ENCODE data around the gene CDC25C. TPM values are rescaled to one million over a fixed set of nuclear protein-coding genes. Genes with fewer than 3 reads are reported as not detected.
A peak's percentile ranks its signal among the peaks of the same experiment; 100 is the strongest.

Gene CDC25C
- polyA plus RNA-seq, 1 of the 3 experiments (the other 2 are of a cell fraction) = 5.2 TPM

DNA sequence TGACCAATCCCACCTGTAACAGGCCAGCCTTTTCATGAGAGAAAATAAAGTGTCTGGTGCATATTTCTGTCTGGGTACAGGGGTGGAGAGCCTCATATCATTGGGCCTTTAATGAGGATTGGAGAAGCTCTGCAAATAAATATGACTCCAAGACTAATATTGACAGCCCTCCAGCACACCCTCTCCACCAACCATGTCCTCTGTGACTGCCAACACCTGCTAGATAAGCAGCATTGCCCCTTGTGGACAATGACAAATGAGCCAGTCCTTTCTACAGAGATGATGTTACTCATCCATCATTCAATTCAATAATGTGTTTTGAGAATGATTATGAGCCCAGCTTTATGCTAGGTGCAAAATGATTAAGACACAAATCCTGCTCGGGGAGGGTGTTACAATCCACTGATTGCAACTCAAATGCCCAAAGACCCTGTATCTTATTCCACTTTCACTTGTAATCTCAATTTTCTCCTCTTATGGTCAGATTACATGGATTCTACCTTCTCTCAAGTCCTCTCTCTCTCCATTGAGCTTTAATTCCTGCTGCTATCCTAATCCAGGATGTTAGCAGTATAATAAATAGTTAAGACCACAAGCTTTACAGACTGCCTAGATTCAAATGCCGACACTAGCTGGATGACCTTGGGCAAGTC, 55.1 kb downstream of the CDC25C start:
- no peaks in the 10 kb centered on the region for H3K9me2 ChIP-seq
- no peak overlapping the region for H3K9ac ChIP-seq
- H4K20me1 ChIP-seq (ENCODE audit: insufficient read depth) = no peaks in the 10 kb centered on the region
- TF ChIP-seq TEAD4 (IDR thresholded peaks at IDR 0.05; ENCODE audit: borderline replicate concordance, insufficient read depth) (no peak), RXRA (IDR thresholded peaks at IDR 0.05; ENCODE audit: borderline replicate concordance, low read depth) (no peak), TCF12 (IDR thresholded peaks at IDR 0.05) (no peak), FOXJ3 (CRISPR knock-in tag; IDR thresholded peaks at IDR 0.05) (no peak), MEF2A (IDR thresholded peaks at IDR 0.05; ENCODE audit: borderline replicate concordance, low read depth) (no peak), USF2 (IDR thresholded peaks at IDR 0.05; ENCODE audit: borderline replicate concordance, low read depth, low read length) (no peak), RCOR1 (IDR thresholded peaks at IDR 0.05; ENCODE audit: low read length) (no peak), JUND (IDR thresholded peaks at IDR 0.05) (no peak), FOXM1 (IDR thresholded peaks at IDR 0.05; ENCODE audit: low read depth) (no peak), EP300 (IDR thresholded peaks at IDR 0.05; ENCODE audit: borderline replicate concordance in 1 of 2, low read depth in 1 of 2, low read length in 1 of 2) (no peak), SIN3A (IDR thresholded peaks at IDR 0.05; ENCODE audit: borderline replicate concordance, low read depth, low read length) (no peak), SMC3 (IDR thresholded peaks at IDR 0.05; ENCODE audit: low read depth, low read length) (no peak), RAD21 (IDR thresholded peaks at IDR 0.05; ENCODE audit: low read length) (no peak), YY1 (IDR thresholded peaks at IDR 0.05; ENCODE audit: low read depth) (no peak), NFIC (IDR thresholded peaks at IDR 0.05; ENCODE audit: borderline replicate concordance) (no peak), FOSL2 (IDR thresholded peaks at IDR 0.05; ENCODE audit: borderline replicate concordance, low read depth) (no peak), EZH2phosphoT487 (IDR thresholded peaks at IDR 0.05; ENCODE audit: borderline replicate concordance, low read depth) (no peak)
- TF ChIP-seq, protein P1, sequence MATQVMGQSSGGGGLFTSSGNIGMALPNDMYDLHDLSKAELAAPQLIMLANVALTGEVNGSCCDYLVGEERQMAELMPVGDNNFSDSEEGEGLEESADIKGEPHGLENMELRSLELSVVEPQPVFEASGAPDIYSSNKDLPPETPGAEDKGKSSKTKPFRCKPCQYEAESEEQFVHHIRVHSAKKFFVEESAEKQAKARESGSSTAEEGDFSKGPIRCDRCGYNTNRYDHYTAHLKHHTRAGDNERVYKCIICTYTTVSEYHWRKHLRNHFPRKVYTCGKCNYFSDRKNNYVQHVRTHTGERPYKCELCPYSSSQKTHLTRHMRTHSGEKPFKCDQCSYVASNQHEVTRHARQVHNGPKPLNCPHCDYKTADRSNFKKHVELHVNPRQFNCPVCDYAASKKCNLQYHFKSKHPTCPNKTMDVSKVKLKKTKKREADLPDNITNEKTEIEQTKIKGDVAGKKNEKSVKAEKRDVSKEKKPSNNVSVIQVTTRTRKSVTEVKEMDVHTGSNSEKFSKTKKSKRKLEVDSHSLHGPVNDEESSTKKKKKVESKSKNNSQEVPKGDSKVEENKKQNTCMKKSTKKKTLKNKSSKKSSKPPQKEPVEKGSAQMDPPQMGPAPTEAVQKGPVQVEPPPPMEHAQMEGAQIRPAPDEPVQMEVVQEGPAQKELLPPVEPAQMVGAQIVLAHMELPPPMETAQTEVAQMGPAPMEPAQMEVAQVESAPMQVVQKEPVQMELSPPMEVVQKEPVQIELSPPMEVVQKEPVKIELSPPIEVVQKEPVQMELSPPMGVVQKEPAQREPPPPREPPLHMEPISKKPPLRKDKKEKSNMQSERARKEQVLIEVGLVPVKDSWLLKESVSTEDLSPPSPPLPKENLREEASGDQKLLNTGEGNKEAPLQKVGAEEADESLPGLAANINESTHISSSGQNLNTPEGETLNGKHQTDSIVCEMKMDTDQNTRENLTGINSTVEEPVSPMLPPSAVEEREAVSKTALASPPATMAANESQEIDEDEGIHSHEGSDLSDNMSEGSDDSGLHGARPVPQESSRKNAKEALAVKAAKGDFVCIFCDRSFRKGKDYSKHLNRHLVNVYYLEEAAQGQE (IDR thresholded peaks at IDR 0.05; ENCODE audit: low read depth, low read length) = no peak
- TF ChIP-seq, protein P2, sequence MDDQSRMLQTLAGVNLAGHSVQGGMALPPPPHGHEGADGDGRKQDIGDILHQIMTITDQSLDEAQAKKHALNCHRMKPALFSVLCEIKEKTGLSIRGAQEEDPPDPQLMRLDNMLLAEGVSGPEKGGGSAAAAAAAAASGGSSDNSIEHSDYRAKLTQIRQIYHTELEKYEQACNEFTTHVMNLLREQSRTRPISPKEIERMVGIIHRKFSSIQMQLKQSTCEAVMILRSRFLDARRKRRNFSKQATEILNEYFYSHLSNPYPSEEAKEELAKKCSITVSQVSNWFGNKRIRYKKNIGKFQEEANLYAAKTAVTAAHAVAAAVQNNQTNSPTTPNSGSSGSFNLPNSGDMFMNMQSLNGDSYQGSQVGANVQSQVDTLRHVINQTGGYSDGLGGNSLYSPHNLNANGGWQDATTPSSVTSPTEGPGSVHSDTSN (IDR thresholded peaks at IDR 0.05) = no peak
- POLR2A ChIA-PET = interaction anchor here (1.0 to 3.2 kb wide), 4 partner anchors 30 to 99 kb away, joined by 3 to 19 read pairs (median 3); partner anchors contain the start of gene BRD8
- no peaks in the 10 kb centered on the region for H3K27me3 ChIP-seq (ENCODE audit: insufficient read depth)
- H3K4me2 ChIP-seq = no peak overlapping the region
- peak overlapping the region in 1 of 2 experiments; percentile 95; a peak in 2 of 4 replicates for H3K27ac ChIP-seq (ENCODE audit: low read depth in 2 of 2, low read length in 1 of 2)
- H3K36me3 ChIP-seq (replicated peaks in 1 of 2; ENCODE audit: control insufficient read depth in 1 of 2, insufficient read depth in 2 of 2, low read length in 1 of 2) = no peaks in the 10 kb centered on the region
- DNase-seq = peak; percentile 42
- H3K79me2 ChIP-seq (ENCODE audit: insufficient read depth) = no peaks in the 10 kb centered on the region
- H2AFZ ChIP-seq (ENCODE audit: low read depth) = no peak overlapping the region
- CTCF ChIA-PET = interaction anchor here (0.6 to 5.2 kb wide), 11 partner anchors 26 to 199 kb away, joined by 3 to 55 read pairs (median 5); partner anchors contain the start of genes CDC23, KDM3B and KIF20A
- WGBS (ENCODE audit: low lambda C conversion rate) = 67% methylated on average over 2 of the region's 2 CpGs
- peaks cover 6% of the 10 kb centered on the region for H3F3A ChIP-seq (replicated peaks; ENCODE audit: insufficient read depth)
- H3K4me1 ChIP-seq (ENCODE audit: control insufficient read depth in 1 of 2, insufficient read depth in 2 of 2, low read depth in 1 of 2, low read length in 1 of 2) = peaks cover 0 to 22% of the 10 kb centered on the region in 2 experiments; a peak in 2 of 4 replicates
- H3K9me3 ChIP-seq = no peaks in the 10 kb centered on the region
- H3K4me3 ChIP-seq (ENCODE audit: low read depth in 2 of 2, low read length in 1 of 2) = no peak overlapping the region

All from SK-N-SH (cell line).